ENCODE measurements around the gene CDC123. TPM values are rescaled to one million over a fixed set of nuclear protein-coding genes. Genes with fewer than 3 reads are reported as not detected.
"Not testable (repeated sequence)": the region's sequence is repeated elsewhere in the genome, so short reads cannot be mapped to it uniquely, and the experiment has no call there.

The CDC123 gene
- total RNA-seq, 4 donors from 2014 or later, result 40.1 to 77.4 (median 58.8) TPM

DNA sequence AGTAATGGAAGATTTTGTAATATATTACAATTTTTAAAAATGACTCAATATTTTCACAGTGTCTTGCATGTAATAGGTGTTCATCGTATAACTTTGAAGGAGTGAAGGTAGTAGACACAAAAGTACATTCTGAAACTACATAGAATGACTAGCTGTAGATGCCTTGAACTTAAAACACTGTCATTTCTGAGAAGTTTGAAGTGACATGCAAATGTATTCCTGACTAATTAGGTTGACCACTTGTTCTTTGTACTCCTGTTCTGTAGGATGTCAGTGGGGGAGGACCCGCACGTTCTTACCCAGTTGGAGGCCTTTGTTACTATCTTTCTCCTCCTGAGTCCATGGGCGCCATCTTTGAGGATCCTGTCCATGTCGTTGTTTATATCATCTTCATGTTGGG is 35.3 kb upstream of the CDC123 start:
- intact Hi-C loops (cut with DNase I; ENCODE audit: low total_unique reads), result no loop called here
- no peak for TF ChIP-seq POLR2A (IDR thresholded peaks at IDR 0.05)
- TF ChIP-seq, protein P1, sequence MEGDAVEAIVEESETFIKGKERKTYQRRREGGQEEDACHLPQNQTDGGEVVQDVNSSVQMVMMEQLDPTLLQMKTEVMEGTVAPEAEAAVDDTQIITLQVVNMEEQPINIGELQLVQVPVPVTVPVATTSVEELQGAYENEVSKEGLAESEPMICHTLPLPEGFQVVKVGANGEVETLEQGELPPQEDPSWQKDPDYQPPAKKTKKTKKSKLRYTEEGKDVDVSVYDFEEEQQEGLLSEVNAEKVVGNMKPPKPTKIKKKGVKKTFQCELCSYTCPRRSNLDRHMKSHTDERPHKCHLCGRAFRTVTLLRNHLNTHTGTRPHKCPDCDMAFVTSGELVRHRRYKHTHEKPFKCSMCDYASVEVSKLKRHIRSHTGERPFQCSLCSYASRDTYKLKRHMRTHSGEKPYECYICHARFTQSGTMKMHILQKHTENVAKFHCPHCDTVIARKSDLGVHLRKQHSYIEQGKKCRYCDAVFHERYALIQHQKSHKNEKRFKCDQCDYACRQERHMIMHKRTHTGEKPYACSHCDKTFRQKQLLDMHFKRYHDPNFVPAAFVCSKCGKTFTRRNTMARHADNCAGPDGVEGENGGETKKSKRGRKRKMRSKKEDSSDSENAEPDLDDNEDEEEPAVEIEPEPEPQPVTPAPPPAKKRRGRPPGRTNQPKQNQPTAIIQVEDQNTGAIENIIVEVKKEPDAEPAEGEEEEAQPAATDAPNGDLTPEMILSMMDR (IDR thresholded peaks at IDR 0.05), result no peak
- 98 to 99% methylated on average over 5 of the region's 5 CpGs for WGBS, 2 donors
- H3K4me3 ChIP-seq (ENCODE audit: low read depth, poor library complexity, severe bottlenecking), result no peak overlapping the region
- no peak for DNase-seq (ENCODE audit: low spot score in 2 of 2)

DNA sequence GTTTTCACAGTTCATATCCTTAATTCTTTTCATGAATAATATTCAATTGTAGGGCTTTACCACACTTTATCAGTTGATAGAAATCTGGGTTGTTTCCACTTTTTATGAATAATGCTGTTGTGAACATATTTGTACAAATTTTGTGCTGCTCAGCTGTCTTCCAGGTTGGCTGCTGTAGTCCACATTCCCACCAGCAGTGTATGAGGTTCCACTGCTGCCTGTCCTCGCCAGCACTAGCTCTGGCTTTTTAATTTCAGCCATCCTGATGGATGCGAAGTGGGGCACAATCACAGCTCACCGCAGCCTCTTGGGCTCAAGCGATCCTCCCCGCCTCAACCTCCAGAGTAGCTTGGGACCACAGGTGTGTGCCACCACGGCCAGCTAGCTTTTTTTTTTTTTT is 33.1 kb upstream of the CDC123 start:
- no peak for DNase-seq (ENCODE audit: low spot score in 2 of 2)
- intact Hi-C loops (cut with DNase I; ENCODE audit: low total_unique reads), result no loop called here
- no peak overlapping the region for H3K4me3 ChIP-seq (ENCODE audit: low read depth, poor library complexity, severe bottlenecking)
- WGBS, 2 donors, result 97% methylated on average over 6 of the region's 6 CpGs
- TF ChIP-seq, protein P1 (IDR thresholded peaks at IDR 0.05), result no peak
- TF ChIP-seq POLR2A (IDR thresholded peaks at IDR 0.05), result no peak

DNA sequence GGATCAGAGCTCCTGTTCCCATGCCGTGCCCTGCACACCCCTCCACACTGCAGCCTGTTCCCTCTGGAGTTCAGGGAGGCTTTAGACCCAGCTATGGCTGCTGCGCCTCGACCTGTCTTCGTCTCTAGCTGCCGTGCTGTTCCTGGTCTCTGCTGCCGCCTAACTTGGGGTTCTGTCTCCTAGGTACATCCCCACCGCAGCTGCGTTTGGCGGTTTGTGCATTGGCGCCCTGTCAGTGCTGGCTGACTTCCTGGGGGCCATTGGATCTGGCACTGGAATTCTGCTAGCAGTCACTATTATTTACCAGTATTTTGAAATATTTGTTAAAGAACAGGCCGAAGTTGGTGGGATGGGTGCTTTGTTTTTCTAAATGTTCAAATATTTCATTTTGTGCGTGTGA is 31.9 kb upstream of the CDC123 start:
- WGBS, 2 donors, result 93 to 96% methylated on average over 12 of the region's 12 CpGs
- DNase-seq (ENCODE audit: low spot score in 2 of 2), result no peak
- intact Hi-C loops (cut with DNase I; ENCODE audit: low total_unique reads), result no loop called here
- no peak overlapping the region for H3K4me3 ChIP-seq (ENCODE audit: low read depth, poor library complexity, severe bottlenecking)
- TF ChIP-seq, protein P1 (IDR thresholded peaks at IDR 0.05), result no peak
- no peak for TF ChIP-seq POLR2A (IDR thresholded peaks at IDR 0.05)

DNA sequence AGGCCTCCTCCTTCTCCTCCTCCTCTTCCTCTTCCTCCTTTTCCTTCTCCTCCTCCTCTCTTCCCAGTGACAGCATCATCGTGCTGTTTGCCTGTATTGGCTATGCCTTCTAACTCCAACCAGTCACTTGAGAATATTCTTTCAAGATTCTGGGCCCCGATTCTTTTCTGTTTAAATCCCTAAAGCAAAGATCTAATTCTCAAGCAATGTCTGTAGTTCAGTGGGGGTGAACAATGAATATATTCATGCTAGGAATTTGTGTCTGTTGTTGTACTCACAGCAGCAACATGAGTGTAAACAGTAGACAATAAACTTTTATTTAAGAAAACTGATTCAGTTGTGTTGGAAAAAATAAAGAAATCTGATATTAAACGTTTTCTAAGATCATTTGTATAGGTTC is 31.0 kb upstream of the CDC123 start:
- intact Hi-C loops (cut with DNase I; ENCODE audit: low total_unique reads), result no loop called here
- H3K4me3 ChIP-seq (ENCODE audit: low read depth, poor library complexity, severe bottlenecking), result no peak overlapping the region
- no peak for TF ChIP-seq POLR2A (IDR thresholded peaks at IDR 0.05)
- TF ChIP-seq, protein P1 (IDR thresholded peaks at IDR 0.05), result no peak
- 69 to 82% methylated on average over 3 of the region's 3 CpGs for WGBS, 2 donors
- DNase-seq (ENCODE audit: low spot score in 2 of 2), result no peak

DNA sequence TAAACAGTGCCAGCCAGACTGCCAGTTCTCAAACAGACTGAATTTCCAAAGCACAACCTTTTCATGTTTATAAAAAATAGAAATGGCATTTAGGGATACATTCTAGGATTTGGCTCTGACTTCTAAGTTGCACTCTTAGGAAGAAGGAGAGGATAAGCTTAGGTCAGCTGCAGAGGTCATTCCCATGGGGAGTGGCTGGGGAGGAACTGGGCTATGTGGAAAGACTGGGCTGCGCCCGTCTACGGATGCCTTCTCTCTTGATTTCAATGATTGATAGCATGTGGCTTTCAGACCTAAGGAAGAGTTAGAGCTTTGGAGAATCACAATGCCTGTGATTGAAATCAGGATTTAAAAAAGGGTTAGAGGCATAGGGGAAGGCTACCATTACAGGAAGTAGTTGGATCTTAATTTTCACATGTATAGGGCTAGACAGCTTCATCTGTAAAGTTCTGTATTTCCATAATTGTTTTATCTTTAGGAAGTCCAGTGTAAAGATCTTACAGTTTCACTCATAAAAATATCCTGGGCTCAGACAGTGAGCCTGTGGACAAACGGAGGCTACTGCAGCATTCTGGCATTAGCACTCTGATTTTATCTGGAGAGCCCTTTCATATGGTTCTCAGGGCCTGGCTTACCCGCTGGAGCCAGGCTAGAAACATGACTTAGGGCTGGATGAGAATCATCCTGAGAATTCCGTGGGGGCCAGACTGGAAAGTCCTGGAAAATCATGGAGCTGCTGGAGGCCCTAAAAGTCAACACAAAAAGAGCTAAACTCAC is 29.8 kb upstream of the CDC123 start:
- 75 to 76% methylated on average over 6 of the region's 6 CpGs for WGBS, 2 donors
- no peak for DNase-seq (ENCODE audit: low spot score in 2 of 2)
- TF ChIP-seq, protein P1 (IDR thresholded peaks at IDR 0.05), result no peak
- no peak for TF ChIP-seq POLR2A (IDR thresholded peaks at IDR 0.05)
- intact Hi-C loops (cut with DNase I; ENCODE audit: low total_unique reads), result no loop called here
- H3K4me3 ChIP-seq (ENCODE audit: low read depth, poor library complexity, severe bottlenecking), result no peak overlapping the region

DNA sequence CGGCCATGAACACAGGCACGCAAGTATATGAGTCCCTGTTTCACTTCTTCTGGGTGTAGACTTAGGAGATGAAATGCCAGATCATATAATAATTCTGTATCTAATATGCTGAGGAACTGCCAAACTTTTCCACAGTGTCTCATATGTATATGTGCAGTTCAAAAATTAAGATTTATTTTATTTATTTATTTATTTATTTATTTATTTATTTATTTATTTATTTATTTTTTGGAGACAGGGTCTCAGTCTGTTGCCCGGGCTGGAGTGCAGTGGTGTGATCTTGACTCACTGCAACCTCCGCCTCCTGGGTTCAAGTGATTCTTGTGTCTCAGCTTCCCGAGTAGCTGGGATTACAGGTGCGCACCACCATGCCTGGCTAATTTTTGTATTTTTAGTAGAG is 24.5 kb upstream of the CDC123 start:
- DNase-seq (ENCODE audit: low spot score in 2 of 2); intact Hi-C loops (cut with DNase I; ENCODE audit: low total_unique reads); H3K4me3 ChIP-seq (ENCODE audit: low read depth, poor library complexity, severe bottlenecking): not testable (repeated sequence)
- 86 to 98% methylated on average over 6 of the region's 6 CpGs for WGBS, 2 donors

Data from lower leg skin (tissue), 4 donors.